HepG2 (cell line): ENCODE results near the gene OR10G8. TPM values are rescaled to one million over a fixed set of nuclear protein-coding genes. Genes with fewer than 3 reads are reported as not detected.

Source experiments
- ATAC-seq: fragments of 200-7000 bp; cut with Tn5 transposase; 3 replicates; pipeline ENCODE4 v1.9.1; 2020; ENCODE audit warnings: mild to moderate bottlenecking, moderate library complexity
- BruUV-seq: library from RNA; stranded (reverse); fragments of 400-500 nt; replicated peaks from 2 replicates; lab custom pipeline; 2021; lab: Mats Ljungman, UMichigan
- CTCF ChIA-PET: fragments of 300-600 bp; formaldehyde crosslinking; extraction: SDS; loops from one replicate; lab custom pipeline; 2021; ENCODE audit warnings: low total read pairs, inconsistent platforms, low intra/inter-chr PET ratio; lab: Yijun Ruan, JAX
- POLR2A ChIA-PET: fragments of 350-600 bp; sonication (Branson Sonifier 250); formaldehyde crosslinking; loops from one replicate; lab custom pipeline; 2020; ENCODE audit warnings: antibody characterized with exemption, inconsistent platforms; lab: Yijun Ruan, JAX
- DNase-seq: peaks from one replicate; pipeline ENCODE4 v3.0.0-alpha.2; 2015; ENCODE audit warnings: low spot score
- FAIRE-seq: peaks from 3 replicates; lab custom pipeline; 2011; peaks lifted over from hg19 to GRCh38; lab: Jason Lieb, UNC
- H2AFZ ChIP-seq: one replicate; pipeline ENCODE4 v1.6.1; 2011; ENCODE audit warnings: low read length, inconsistent platforms
- H3K27ac ChIP-seq: fragments of 300-600 bp; 3 replicates; pipeline ENCODE4 v1.8.0; 2011; ENCODE audit warnings: mixed run types, mild to moderate bottlenecking, mixed read lengths, low read length, inconsistent platforms; ENCODE audit not compliant: insufficient read depth; ENCODE audit errors: extremely low read length
- H3K27me3 ChIP-seq, 2 experiments: fragments of 200-600 bp in 1 of 2; 2 replicates in 1 of 2; 3 replicates in 1 of 2; pipeline versions ENCODE4 v1.6.0 to v1.8.0; 2011; ENCODE audit warnings: low read length in 2 of 2, mild to moderate bottlenecking in 2 of 2, moderate library complexity in 2 of 2, inconsistent platforms in 1 of 2; ENCODE audit not compliant: insufficient read depth in 2 of 2, control insufficient read depth in 1 of 2
- H3K36me3 ChIP-seq, 2 experiments: fragments of 200-600 bp in 1 of 2; replicated peaks in 1 of 2; 2 replicates in 1 of 2; 3 replicates in 1 of 2; pipeline versions ENCODE4 v1.5.1 to v1.8.0; 2011; ENCODE audit warnings: low read length in 2 of 2, inconsistent platforms in 1 of 2; ENCODE audit not compliant: insufficient read depth in 2 of 2, control insufficient read depth in 1 of 2
- H3K4me1 ChIP-seq: 2 replicates; pipeline ENCODE4 v1.5.1; 2012; ENCODE audit warnings: low read length, inconsistent platforms; ENCODE audit not compliant: insufficient read depth
- H3K4me2 ChIP-seq: 2 replicates; pipeline ENCODE4 v1.6.0; 2011; ENCODE audit warnings: low read depth, low read length, inconsistent platforms
- H3K4me3 ChIP-seq, 3 experiments: fragments of 200-600 bp in 1 of 3; sonication (generic), shearing (Covaris generic) in 1 of 3; replicated peaks in 1 of 3; 2 replicates each; pipeline ENCODE4 v1.5.1; 2011 to 2016; ENCODE audit warnings: low read length in 3 of 3, inconsistent platforms in 2 of 3, low read depth in 2 of 3, mild to moderate bottlenecking in 2 of 3, control low read depth in 1 of 3, mixed read lengths in 1 of 3; ENCODE audit not compliant: insufficient read depth in 1 of 3
- H3K79me2 ChIP-seq: one replicate; pipeline ENCODE4 v1.6.1; 2011; ENCODE audit warnings: low read length, inconsistent platforms; ENCODE audit not compliant: insufficient read depth
- H3K9ac ChIP-seq: 2 replicates; pipeline ENCODE4 v1.6.0; 2011; ENCODE audit warnings: mild to moderate bottlenecking, low read depth, low read length, inconsistent platforms; ENCODE audit not compliant: insufficient read depth
- H3K9me3 ChIP-seq: 2 replicates; pipeline ENCODE4 v1.5.1; 2012; ENCODE audit warnings: mild to moderate bottlenecking, low read length
- H4K20me1 ChIP-seq: 2 replicates; pipeline ENCODE4 v1.6.0; 2011; ENCODE audit warnings: inconsistent platforms, mild to moderate bottlenecking, low read length, moderate library complexity; ENCODE audit not compliant: insufficient read depth
- HBP1 ChIP-seq: IDR thresholded peaks from 2 replicates; pipeline ENCODE4 v1.6.1; 2016; ENCODE audit warnings: low read depth, control low read depth
- KIAA2018 ChIP-seq: sonication (generic); formaldehyde crosslinking; IDR thresholded peaks from 2 replicates; pipeline ENCODE4 v1.5.0; 2020; ENCODE audit warnings: mild to moderate bottlenecking, missing genetic modification reagents, borderline replicate concordance
- MEIS2 ChIP-seq: sonication (generic); formaldehyde crosslinking; IDR thresholded peaks from 2 replicates; pipeline ENCODE4 v1.9.0; 2021; ENCODE audit warnings: mild to moderate bottlenecking, missing genetic modification reagents
- MLX ChIP-seq: IDR thresholded peaks from 2 replicates; pipeline ENCODE4 v1.6.1; 2016
- PLSCR1 ChIP-seq: sonication (generic); formaldehyde crosslinking; IDR thresholded peaks from 2 replicates; pipeline ENCODE4 v1.5.0; 2020; ENCODE audit warnings: missing genetic modification reagents, mild to moderate bottlenecking, borderline replicate concordance
- SAFB2 ChIP-seq: sonication (generic); formaldehyde crosslinking; IDR thresholded peaks from 2 replicates; pipeline ENCODE4 v1.5.1; 2020; ENCODE audit warnings: missing genetic modification reagents, low read depth, mild to moderate bottlenecking, borderline replicate concordance
- SIN3B ChIP-seq: fragments of 150-350 bp; IDR thresholded peaks from 2 replicates; pipeline ENCODE4 v1.6.1; 2014; ENCODE audit warnings: low read length
- SNAPC2 ChIP-seq: sonication (generic); formaldehyde crosslinking; IDR thresholded peaks from 2 replicates; pipeline ENCODE4 v1.8.1; 2022; ENCODE audit warnings: mild to moderate bottlenecking, missing genetic modification reagents
- SOX5 ChIP-seq: IDR thresholded peaks from 2 replicates; pipeline ENCODE4 v1.6.1; 2016; ENCODE audit warnings: borderline replicate concordance
- SRSF1 ChIP-seq: fragments of 200-400 bp; formaldehyde crosslinking; optimal IDR thresholded peaks from 2 replicates; pipeline ENCODE3; 2017; ENCODE audit warnings: mild to moderate bottlenecking, low read depth, low read length, moderate library complexity
- THRA ChIP-seq: sonication (generic); formaldehyde crosslinking; IDR thresholded peaks from 2 replicates; pipeline ENCODE4 v1.4.0; 2020; ENCODE audit warnings: missing genetic modification reagents, borderline replicate concordance
- WGBS: methylation state at CpG from one replicate; pipeline ENCODE4 v1.1.6; 2017; ENCODE audit warnings: low lambda C conversion rate; 5-methylcytosine and 5-hydroxymethylcytosine counted together
- in situ Hi-C: cut with HindIII; loops from 2 replicates; pipeline ENCODE4 v1.10.0; 2017; ENCODE audit warnings: low pct_unique_long_range_greater_than_20kb; ENCODE audit not compliant: extremely low pct_ligation_motif_present
- intact Hi-C: fragments of 100-400 bp; cut with micrococcal nuclease; formaldehyde crosslinking; loops from one replicate; pipeline ENCODE4 v1.10.0; 2022; ENCODE audit not compliant: unreplicated experiment
- polyA plus RNA-seq, 8 experiments: library from polyadenylated mRNA; depleted of rRNA in 3 of 8; stranded (reverse) in 7 of 8; unstranded in 1 of 8; fragments of >200 nt; fragmentation: Illumina TruSeq in 4 of 8; extraction: Trizol in 4 of 8; gene quantifications; 2 replicates each; pipeline versions ENCODE4 v1.2.1 to v1.2.3, GENCODE V29; 2011 to 2016; ENCODE audit warnings: low read depth in 4 of 8, missing spikeins in 1 of 8, mixed read lengths in 1 of 8; ENCODE audit not compliant: insufficient read depth in 1 of 8
- total RNA-seq, 5 experiments: library from RNA; depleted of rRNA; stranded (reverse); fragments of >200 nt; fragmentation: Illumina TruSeq; extraction: Trizol; gene quantifications; 2 replicates each; pipeline ENCODE4 v1.2.3, GENCODE V29; 2016; ENCODE audit warnings: low read depth in 1 of 5

Gene OR10G8
- total and polyA plus RNA-seq, 2 of the 13 experiments (the other 11 are each of a cell fraction or from before 2014, with no cell fraction given): not detected

GRCh38 chr11:124036666-124037065 is 10.1 kb downstream of the OR10G8 start (continued):
- TF ChIP-seq SRSF1 (no peak), SOX5 (no peak), PLSCR1 (CRISPR knock-in tag) (no peak)
- TF ChIP-seq, all 625 proteins: peak for 0

GRCh38 chr11:124039557-124039956 is 13.0 kb downstream of the OR10G8 start:
- H3K9ac ChIP-seq: no peak overlapping the region
- DNase-seq (no peak), FAIRE-seq (no peak), ATAC-seq (no peak)
- H2AFZ ChIP-seq: no peak overlapping the region
- no peaks in the 10 kb centered on the region for H3K79me2 ChIP-seq
- WGBS: 21% methylated on average over 9 of the region's 9 CpGs
- no peak overlapping the region for H3K27ac ChIP-seq
- no peaks in the 10 kb centered on the region for H4K20me1 ChIP-seq
- POLR2A ChIA-PET: no interaction called here
- in situ Hi-C loops: no loop called here
- H3K36me3 ChIP-seq: no peaks in the 10 kb centered on the region
- BruUV-seq: no TSS peak
- intact Hi-C loops: no loop called here
- H3K27me3 ChIP-seq: no peaks in the 10 kb centered on the region
- no peak overlapping the region for H3K4me2 ChIP-seq
- H3K4me1 ChIP-seq: no peaks in the 10 kb centered on the region
- CTCF ChIA-PET: no interaction called here
- H3K9me3 ChIP-seq: no peaks in the 10 kb centered on the region
- H3K4me3 ChIP-seq: no peak overlapping the region
- TF ChIP-seq THRA (CRISPR knock-in tag) (no peak), MEIS2 (CRISPR knock-in tag) (no peak), SAFB2 (no peak), MLX (CRISPR knock-in tag) (no peak), KIAA2018 (CRISPR knock-in tag) (no peak), SNAPC2 (CRISPR knock-in tag) (no peak), SIN3B (no peak), HBP1 (CRISPR knock-in tag) (no peak)
